ENCODE results near the gene NPM3. TPM values are rescaled to one million over a fixed set of nuclear protein-coding genes. Genes with fewer than 3 reads are reported as not detected.
A peak's percentile ranks its signal among the peaks of the same experiment; 100 is the strongest.

The NPM3 gene
- total RNA-seq, 1 donor from 2014 or later, result 39.3 TPM

DNA sequence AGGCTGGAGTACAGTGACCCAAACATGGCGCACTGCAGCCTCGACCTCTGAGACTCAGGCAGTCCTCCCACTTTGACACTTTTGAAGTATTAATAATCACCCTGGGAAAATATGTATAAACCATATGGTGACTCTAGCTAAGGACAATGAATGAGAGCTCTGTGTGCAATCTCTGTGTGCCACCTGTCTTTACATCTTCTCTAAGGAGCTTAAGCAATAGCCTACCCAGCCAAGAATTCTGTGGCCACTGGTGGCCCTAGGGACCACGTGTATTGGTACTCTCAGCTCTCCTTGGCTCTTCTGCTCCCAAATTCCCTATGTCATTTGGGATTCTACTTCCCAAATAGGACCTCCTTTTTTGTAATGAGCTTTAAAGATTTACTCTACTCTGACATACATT is 31.0 kb downstream of the NPM3 start:
- Mint-ChIP-seq H3K36me3 (ENCODE audit: insufficient read depth) (no peaks in the 10 kb centered on the region), H3K27ac (no peak overlapping the region)
- TF ChIP-seq, protein P1, sequence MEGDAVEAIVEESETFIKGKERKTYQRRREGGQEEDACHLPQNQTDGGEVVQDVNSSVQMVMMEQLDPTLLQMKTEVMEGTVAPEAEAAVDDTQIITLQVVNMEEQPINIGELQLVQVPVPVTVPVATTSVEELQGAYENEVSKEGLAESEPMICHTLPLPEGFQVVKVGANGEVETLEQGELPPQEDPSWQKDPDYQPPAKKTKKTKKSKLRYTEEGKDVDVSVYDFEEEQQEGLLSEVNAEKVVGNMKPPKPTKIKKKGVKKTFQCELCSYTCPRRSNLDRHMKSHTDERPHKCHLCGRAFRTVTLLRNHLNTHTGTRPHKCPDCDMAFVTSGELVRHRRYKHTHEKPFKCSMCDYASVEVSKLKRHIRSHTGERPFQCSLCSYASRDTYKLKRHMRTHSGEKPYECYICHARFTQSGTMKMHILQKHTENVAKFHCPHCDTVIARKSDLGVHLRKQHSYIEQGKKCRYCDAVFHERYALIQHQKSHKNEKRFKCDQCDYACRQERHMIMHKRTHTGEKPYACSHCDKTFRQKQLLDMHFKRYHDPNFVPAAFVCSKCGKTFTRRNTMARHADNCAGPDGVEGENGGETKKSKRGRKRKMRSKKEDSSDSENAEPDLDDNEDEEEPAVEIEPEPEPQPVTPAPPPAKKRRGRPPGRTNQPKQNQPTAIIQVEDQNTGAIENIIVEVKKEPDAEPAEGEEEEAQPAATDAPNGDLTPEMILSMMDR (IDR thresholded peaks at IDR 0.05; ENCODE audit: unreplicated experiment), result no peak

GRCh38 chr10:101749047-101750016 is 33.9 kb downstream of the NPM3 start:
- DNase-seq (ENCODE audit: low spot score, unreplicated experiment), result no peak
- peak overlapping the region; percentile 7 for H3K27ac Mint-ChIP-seq
- no peak overlapping the region for H3K4me3 Mint-ChIP-seq (ENCODE audit: low read depth)
- peaks cover 16% of the 10 kb centered on the region for H3K4me1 Mint-ChIP-seq (ENCODE audit: low read depth)
- H3K9me3 Mint-ChIP-seq (ENCODE audit: low read depth), result no peaks in the 10 kb centered on the region
- H3K36me3 Mint-ChIP-seq (ENCODE audit: insufficient read depth), result no peaks in the 10 kb centered on the region
- TF ChIP-seq, protein P1 (IDR thresholded peaks at IDR 0.05; ENCODE audit: unreplicated experiment), result peak; percentile 43
- peaks cover 19% of the 10 kb centered on the region for H3K27me3 Mint-ChIP-seq

More for the DNA sequence above, 31.0 kb downstream of the NPM3 start:
- no peak overlapping the region for H3K4me3 Mint-ChIP-seq (ENCODE audit: low read depth)
- DNase-seq (ENCODE audit: low spot score, unreplicated experiment), result no peak
- peaks cover 9% of the 10 kb centered on the region for H3K4me1 Mint-ChIP-seq (ENCODE audit: low read depth)
- no peaks in the 10 kb centered on the region for H3K9me3 Mint-ChIP-seq (ENCODE audit: low read depth)
- peaks cover 23% of the 10 kb centered on the region for H3K27me3 Mint-ChIP-seq

GRCh38 chr10:101748496-101748895 is 34.8 kb downstream of the NPM3 start:
- H3K27ac Mint-ChIP-seq, result no peak overlapping the region
- peaks cover 18% of the 10 kb centered on the region for H3K27me3 Mint-ChIP-seq
- DNase-seq (ENCODE audit: low spot score, unreplicated experiment), result no peak
- no peaks in the 10 kb centered on the region for H3K36me3 Mint-ChIP-seq (ENCODE audit: insufficient read depth)
- TF ChIP-seq, protein P1 (IDR thresholded peaks at IDR 0.05; ENCODE audit: unreplicated experiment), result no peak
- H3K4me1 Mint-ChIP-seq (ENCODE audit: low read depth), result peaks cover 16% of the 10 kb centered on the region
- no peaks in the 10 kb centered on the region for H3K9me3 Mint-ChIP-seq (ENCODE audit: low read depth)
- no peak overlapping the region for H3K4me3 Mint-ChIP-seq (ENCODE audit: low read depth)

- Mint-ChIP-seq H3K36me3 (ENCODE audit: insufficient read depth) (no peaks in the 10 kb centered on the region), H3K4me1 (ENCODE audit: low read depth) (peaks cover 16% of the 10 kb centered on the region), H3K9me3 (ENCODE audit: low read depth) (no peaks in the 10 kb centered on the region), H3K4me3 (ENCODE audit: low read depth) (no peak overlapping the region), H3K27me3 (peaks cover 20% of the 10 kb centered on the region), H3K27ac (no peak overlapping the region)
- TF ChIP-seq, protein P1 (IDR thresholded peaks at IDR 0.05; ENCODE audit: unreplicated experiment), result no peak
- no peak for DNase-seq (ENCODE audit: low spot score, unreplicated experiment)
Measured at GRCh38 chr10:101745074-101745696, 38.1 kb downstream of the NPM3 start.

- no peaks in the 10 kb centered on the region for H3K9me3 Mint-ChIP-seq (ENCODE audit: low read depth)
- no peaks in the 10 kb centered on the region for H3K36me3 Mint-ChIP-seq (ENCODE audit: insufficient read depth)
- no peak overlapping the region for H3K4me3 Mint-ChIP-seq (ENCODE audit: low read depth)
- peaks cover 9% of the 10 kb centered on the region for H3K4me1 Mint-ChIP-seq (ENCODE audit: low read depth)
- no peak overlapping the region for H3K27ac Mint-ChIP-seq
- peaks cover 24% of the 10 kb centered on the region for H3K27me3 Mint-ChIP-seq
- DNase-seq (ENCODE audit: low spot score, unreplicated experiment), result no peak
- TF ChIP-seq, protein P1 (IDR thresholded peaks at IDR 0.05; ENCODE audit: unreplicated experiment), result no peak
Measured at GRCh38 chr10:101744267-101744666, 39.0 kb downstream of the NPM3 start.
